GM12878 (cell line): Measurements from ENCODE around the gene VEPH1.

Source experiments
- CEBPZ ChIP-seq: fragments of 150-350 bp; IDR thresholded peaks from 2 replicates; pipeline ENCODE4 v1.6.1; 2016; ENCODE audit warnings: low read depth, low read length
- CTCF ChIP-seq, 3 experiments: IDR thresholded peaks in 2 of 3; conservative IDR thresholded peaks in 1 of 3; 2 replicates each; pipeline ENCODE4 v1.5.1; 2011; ENCODE audit warnings: low read depth in 3 of 3, low read length in 3 of 3, mild to moderate bottlenecking in 3 of 3, control low read depth in 2 of 3, moderate library complexity in 2 of 3, inconsistent platforms in 1 of 3, mixed read lengths in 1 of 3; ENCODE audit not compliant: control insufficient read depth in 2 of 3, insufficient read depth in 1 of 3; ENCODE audit errors: extremely low read depth in 1 of 3
- EP300 ChIP-seq, 2 experiments: fragments of 150-350 bp in 1 of 2; IDR thresholded peaks; 2 replicates each; pipeline ENCODE4 v1.6.1; 2011 to 2012; ENCODE audit warnings: low read depth in 2 of 2, low read length in 2 of 2, borderline replicate concordance in 1 of 2, improper control_type of control experiment in 1 of 2, inconsistent platforms in 1 of 2; ENCODE audit not compliant: control insufficient read depth in 1 of 2
- IRF3 ChIP-seq: fragments of 450-650 bp; IDR thresholded peaks from 2 replicates; pipeline ENCODE4 v1.6.1; 2014; ENCODE audit warnings: mild to moderate bottlenecking
- NR2F1 ChIP-seq: fragments of 450-650 bp; conservative IDR thresholded peaks from 2 replicates; pipeline ENCODE4 v1.6.1; 2017; ENCODE audit warnings: mild to moderate bottlenecking
- PAX5 ChIP-seq: IDR thresholded peaks from 2 replicates; pipeline ENCODE4 v1.6.1; 2011; ENCODE audit warnings: low read depth, low read length, borderline replicate concordance
- SP1 ChIP-seq: IDR thresholded peaks from one replicate; pipeline ENCODE4 v1.6.1; 2011; ENCODE audit warnings: low read depth, low read length

GRCh38 chr3:157394411-157394810 is 108.8 kb downstream of the VEPH1 start:
- TF ChIP-seq IRF3 (no peak), PAX5 (no peak), SP1 (no peak), NR2F1 (no peak), EP300 (IDR thresholded peaks at IDR 0.05; ENCODE audit: borderline replicate concordance in 1 of 2, control insufficient read depth in 1 of 2, low read depth in 2 of 2, low read length in 2 of 2) (no peak), CEBPZ (no peak), CTCF (IDR thresholded peaks at IDR 0.05 in 2 of 3, conservative IDR thresholded peaks at IDR 0.05 in 1 of 3; ENCODE audit: control insufficient read depth in 2 of 3, extremely low read depth in 1 of 3, insufficient read depth in 1 of 3, low read depth in 3 of 3, low read length in 3 of 3) (no peak)
